HG03342 (cell line): ENCODE results near the gene INPP5A.
"Not testable (repeated sequence)": the region's sequence is repeated elsewhere in the genome, so short reads cannot be mapped to it uniquely, and the experiment has no call there.

Experiments used
- ATAC-seq: cut with Tn5 transposase; IDR thresholded peaks from one replicate; pipeline ENCODE4 v1.9.1; 2021; ENCODE audit warnings: mild to moderate bottlenecking, moderate library complexity; ENCODE audit not compliant: unreplicated experiment

Gene INPP5A

DNA sequence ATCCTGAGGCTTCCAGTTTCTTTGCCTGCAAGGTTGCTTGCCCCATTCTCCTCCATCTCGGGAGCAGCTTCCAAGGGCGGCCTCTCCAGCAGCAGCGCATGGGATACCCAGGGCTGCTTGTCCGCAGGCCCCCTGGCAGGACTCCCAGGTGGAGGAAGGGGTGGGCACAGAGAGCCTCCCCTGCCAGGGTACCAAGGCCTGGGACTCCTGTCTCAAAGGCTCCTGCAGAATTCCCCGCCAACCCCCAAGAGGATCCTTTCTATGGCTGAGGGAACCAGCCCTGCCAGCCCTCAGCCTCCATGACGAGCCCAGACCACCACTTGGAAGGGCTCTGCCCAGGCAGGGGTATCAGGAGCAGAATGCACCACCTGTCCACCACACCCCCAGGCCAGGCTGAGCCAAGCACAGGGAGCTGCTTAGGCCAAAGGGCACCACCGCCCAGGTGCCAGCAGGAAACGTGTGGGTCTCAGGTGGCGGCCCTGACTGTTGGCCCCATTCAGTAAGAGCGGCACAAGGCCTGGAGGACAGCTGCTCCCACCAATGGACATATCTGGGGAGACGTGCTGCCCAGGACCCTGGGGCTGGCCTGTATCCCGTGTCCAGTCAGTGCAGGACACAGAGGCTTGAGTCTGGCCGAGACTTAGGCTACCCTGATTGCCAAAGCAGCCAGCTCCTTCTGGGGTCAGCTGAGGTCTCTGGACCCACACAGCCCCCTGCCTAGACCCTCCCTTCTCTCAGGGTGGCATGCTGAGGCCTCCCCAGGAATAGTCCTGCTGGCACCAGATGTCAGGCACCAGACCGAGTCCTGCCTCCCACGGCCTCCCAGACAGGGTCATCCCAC lies 33.8 kb upstream of the INPP5A start:
- ATAC-seq, result no peak

GRCh38 chr10:132504501-132505272 lies 32.9 kb upstream of the INPP5A start:
- no peak for ATAC-seq

- ATAC-seq, result not testable (repeated sequence)
Measured at GRCh38 chr10:132505546-132505945, 32.0 kb upstream of the INPP5A start.

- ATAC-seq, result no peak
Measured at GRCh38 chr10:132506711-132507408, 30.7 kb upstream of the INPP5A start.

- ATAC-seq, result no peak
Measured at GRCh38 chr10:132507409-132507955, 30.1 kb upstream of the INPP5A start.

- ATAC-seq, result no peak
Measured at GRCh38 chr10:132507956-132508490, 29.6 kb upstream of the INPP5A start.

- ATAC-seq, result no peak
Measured at GRCh38 chr10:132508581-132509443, 28.8 kb upstream of the INPP5A start.

- no peak for ATAC-seq
Measured at GRCh38 chr10:132509506-132510173, 27.9 kb upstream of the INPP5A start.

- no peak for ATAC-seq
Measured at GRCh38 chr10:132510174-132510611, 27.4 kb upstream of the INPP5A start.

GRCh38 chr10:132511121-132512051 lies 26.2 kb upstream of the INPP5A start:
- ATAC-seq, result no peak

- no peak for ATAC-seq
Measured at GRCh38 chr10:132512052-132512442, 25.5 kb upstream of the INPP5A start.

GRCh38 chr10:132512693-132513345 lies 24.8 kb upstream of the INPP5A start:
- no peak for ATAC-seq

DNA sequence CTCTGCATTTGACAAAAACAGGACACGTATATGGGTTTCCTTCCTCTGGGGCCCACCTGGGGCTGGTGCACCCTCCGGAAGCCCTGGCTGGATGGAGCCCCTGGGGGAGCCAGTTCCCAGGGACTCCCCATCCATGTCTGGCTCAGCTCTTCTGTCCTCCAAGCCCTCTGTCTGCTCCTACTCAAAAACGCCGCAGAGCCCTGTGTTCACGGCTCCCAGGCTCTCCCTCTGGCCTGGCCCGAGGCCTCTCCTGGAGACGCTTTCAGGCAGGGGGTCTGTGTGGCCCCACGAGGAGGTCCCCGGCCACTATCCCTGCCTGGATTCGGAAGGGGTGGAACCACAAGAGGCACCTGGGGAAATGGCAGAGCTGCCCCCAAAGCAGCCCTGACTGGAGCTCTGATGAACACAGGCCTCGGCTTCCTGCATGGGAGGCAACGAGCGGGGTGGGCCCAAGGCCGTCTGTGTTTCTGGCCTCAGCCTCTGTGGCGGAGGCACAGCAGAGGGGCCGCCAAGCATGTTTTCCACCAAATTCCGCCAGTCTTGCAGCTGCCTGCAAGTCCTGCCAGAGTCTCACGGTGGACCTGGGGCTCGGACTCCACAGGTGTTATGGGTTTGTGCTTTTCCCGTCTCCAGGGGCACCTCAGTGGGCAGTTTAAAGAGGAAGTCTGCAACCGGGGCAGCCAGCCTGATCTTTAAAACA lies 22.6 kb upstream of the INPP5A start:
- no peak for ATAC-seq

DNA sequence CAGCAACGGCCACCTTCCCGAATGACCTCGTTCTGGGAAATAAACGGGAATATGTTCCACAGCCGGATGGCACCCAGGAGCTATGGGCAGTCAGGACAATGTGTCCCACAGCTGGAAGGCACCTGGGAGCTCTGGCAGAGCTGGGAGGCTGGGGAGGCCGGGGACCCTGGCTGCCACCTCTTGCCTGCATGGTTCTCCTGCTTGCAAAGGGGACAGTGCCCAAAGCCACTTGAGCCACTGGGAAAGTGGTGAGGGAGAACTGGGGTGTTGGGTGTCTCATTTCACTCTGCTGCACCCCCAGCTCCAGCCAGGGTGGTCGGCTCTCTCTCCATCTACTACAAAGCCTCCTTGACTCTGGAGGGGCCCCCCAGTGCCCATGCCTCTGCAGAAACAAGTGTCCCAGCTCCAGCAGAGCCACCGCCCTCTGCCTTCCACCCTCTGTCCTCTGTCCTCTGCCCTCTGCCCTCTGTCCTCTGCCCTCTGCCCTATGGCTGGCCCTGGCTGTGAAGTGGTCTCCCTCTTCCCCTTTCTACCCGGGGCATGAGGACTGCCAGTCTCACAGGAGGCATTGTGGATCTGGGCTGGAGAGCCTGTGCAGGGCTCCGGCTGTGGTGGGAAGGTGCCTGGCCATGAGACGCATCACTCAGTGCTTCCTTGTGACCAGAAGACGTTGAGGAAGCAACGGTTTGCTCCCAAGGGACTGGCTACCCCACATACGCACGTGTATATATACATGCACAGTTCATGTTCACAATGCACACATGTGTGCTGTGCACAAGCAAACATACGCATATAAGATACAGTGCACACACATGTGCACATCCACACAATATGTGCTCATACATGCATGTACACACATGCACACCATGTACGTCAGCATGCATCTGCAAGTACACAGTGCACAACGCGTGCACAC lies 21.5 kb upstream of the INPP5A start:
- ATAC-seq, result no peak

DNA sequence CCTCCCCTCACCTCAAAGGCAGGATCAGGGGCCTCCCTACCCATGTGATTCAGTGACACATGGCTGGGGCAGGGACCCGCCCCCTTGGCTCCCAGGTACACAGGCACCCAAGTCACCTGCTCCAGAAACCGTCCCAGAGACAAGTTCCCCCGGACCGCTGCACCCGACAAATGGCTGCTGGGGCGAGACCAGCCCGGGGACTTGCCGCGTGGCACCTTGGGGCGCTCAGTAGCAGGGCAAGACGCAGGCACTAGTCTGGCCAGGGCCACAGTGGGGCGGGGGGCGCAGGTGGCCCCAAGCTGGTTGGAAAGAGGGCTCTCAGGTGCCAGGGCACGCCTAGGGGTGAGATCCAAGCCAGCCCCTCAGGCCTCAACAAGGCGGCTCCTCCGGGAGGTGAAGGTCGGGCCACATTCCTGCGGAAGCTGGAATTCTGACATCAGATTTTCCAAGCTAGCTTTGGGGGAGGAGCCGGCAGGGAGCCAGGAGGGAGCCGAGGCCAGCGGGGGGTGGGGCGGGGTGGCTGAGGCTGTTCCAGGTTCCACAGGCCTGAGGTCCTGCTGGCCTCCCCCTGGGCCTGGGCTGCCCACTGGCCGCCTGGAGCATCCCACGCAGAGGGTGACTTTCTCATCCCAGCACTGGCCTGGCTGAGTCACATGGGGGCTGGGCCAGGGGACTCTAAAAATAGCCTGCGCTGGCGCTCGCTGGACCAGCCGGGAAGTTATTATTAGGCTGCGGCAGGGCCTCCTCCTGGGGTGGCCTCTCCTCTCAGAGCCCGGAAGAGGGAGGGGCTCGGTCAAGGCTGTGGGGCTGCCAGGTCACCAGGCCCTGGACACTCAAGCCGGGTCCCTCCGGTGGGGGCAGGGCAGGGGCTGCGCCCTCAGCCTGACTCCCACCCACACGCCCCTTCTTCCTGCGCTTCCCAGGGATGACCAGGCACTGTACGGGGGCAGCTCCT lies 20.5 kb upstream of the INPP5A start:
- no peak for ATAC-seq
